ENCODE measurements around the gene IREB2.

IREB2 gene

DNA sequence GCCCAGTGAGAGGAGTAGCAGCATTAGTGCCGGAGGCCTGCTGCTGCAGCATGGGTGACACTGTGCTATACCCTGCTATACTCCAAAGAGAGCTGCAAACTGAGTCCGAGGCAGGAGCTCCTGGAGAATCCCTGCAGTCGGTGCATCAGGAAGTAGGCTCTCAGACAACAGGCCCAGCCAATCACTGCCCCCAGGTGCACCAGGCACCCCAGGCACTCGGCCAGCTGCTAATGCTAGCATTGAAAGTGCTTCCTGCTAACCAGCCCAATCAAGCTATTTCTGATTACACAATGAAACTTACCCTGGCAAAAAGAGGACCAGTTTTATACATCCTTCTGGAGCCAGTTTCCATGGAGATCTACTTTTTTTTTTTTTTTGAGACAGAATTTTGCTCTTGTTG is 45.6 kb upstream of the IREB2 start:
- Histone ChIP-seq H2BK12ac (ENCODE audit: low read length in 2 of 2) (no peak overlapping the region), H3K23ac (ENCODE audit: low read length in 2 of 2) (no peak overlapping the region), H3K79me1 (replicated peaks; ENCODE audit: low read length, poor library complexity, severe bottlenecking) (no peaks in the 10 kb centered on the region), H3K14ac (ENCODE audit: low read length in 2 of 2) (no peak overlapping the region), H3K4me2 (ENCODE audit: low read length, poor library complexity, severe bottlenecking) (no peak overlapping the region), H2AK5ac (ENCODE audit: low read length, severe bottlenecking) (no peak overlapping the region), H3K4me3 (ENCODE audit: insufficient read depth in 1 of 2, low read depth in 1 of 2, low read length in 2 of 2) (no peak overlapping the region), H3K9ac (ENCODE audit: low read length) (no peak overlapping the region), H2BK15ac (ENCODE audit: low read depth, poor library complexity, severe bottlenecking) (no peak overlapping the region), H3K4me1 (ENCODE audit: control insufficient read depth, insufficient read depth, low read depth, low read length) (peaks cover 2% of the 10 kb centered on the region), H2AFZ (ENCODE audit: low read depth, low read length) (no peak overlapping the region), H4K91ac (ENCODE audit: low read length) (no peak overlapping the region), H3K36me3 (ENCODE audit: control insufficient read depth in 1 of 2, insufficient read depth in 2 of 2, low read depth in 1 of 2, low read length in 2 of 2) (no peaks in the 10 kb centered on the region), H2BK120ac (ENCODE audit: low read depth, low read length) (no peak overlapping the region), H3K18ac (ENCODE audit: low read depth in 1 of 2, low read length in 2 of 2) (no peak overlapping the region), H3K27me3 (ENCODE audit: control insufficient read depth in 1 of 2, insufficient read depth in 1 of 2, low read length in 2 of 2) (peaks cover 34 to 41% of the 10 kb centered on the region in 2 experiments), H3K27ac (ENCODE audit: low read length, poor library complexity, severe bottlenecking) (no peak overlapping the region), H2BK5ac (ENCODE audit: low read depth, low read length, poor library complexity, severe bottlenecking) (no peak overlapping the region), H4K8ac (ENCODE audit: low read length) (no peak overlapping the region), H3K9me3 (ENCODE audit: control insufficient read depth, low read length) (no peaks in the 10 kb centered on the region), H3K4ac (ENCODE audit: low read depth in 1 of 2, low read length in 2 of 2) (no peak overlapping the region)
- 79% methylated on average over 4 of the region's 4 CpGs for WGBS
- no peak for DNase-seq

DNA sequence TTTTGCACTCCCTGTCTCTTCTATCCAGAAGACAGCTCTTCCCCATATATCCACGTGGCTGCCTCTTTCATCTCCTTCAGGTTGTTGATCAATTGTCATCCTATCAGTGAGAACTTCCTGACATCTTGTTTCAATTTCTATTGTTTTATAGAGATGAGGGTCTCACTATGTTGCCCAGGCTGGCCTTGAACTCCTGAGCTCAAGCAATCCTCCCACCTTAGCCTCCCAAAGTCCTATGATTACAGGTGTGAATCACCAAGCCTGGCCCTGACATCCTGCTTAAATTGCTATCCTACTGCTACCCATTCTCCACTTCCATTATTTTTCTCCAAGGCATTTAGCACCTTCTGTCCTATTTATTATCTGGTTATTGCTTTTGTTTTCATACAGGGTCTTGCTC is 44.9 kb upstream of the IREB2 start:
- Histone ChIP-seq H3K4ac (ENCODE audit: low read depth in 1 of 2, low read length in 2 of 2) (no peak overlapping the region), H3K27me3 (ENCODE audit: control insufficient read depth in 1 of 2, insufficient read depth in 1 of 2, low read length in 2 of 2) (peaks cover 31 to 39% of the 10 kb centered on the region in 2 experiments), H4K8ac (ENCODE audit: low read length) (no peak overlapping the region), H2BK5ac (ENCODE audit: low read depth, low read length, poor library complexity, severe bottlenecking) (no peak overlapping the region), H3K36me3 (ENCODE audit: control insufficient read depth in 1 of 2, insufficient read depth in 2 of 2, low read depth in 1 of 2, low read length in 2 of 2) (no peaks in the 10 kb centered on the region), H3K27ac (ENCODE audit: low read length, poor library complexity, severe bottlenecking) (no peak overlapping the region), H4K91ac (ENCODE audit: low read length) (no peak overlapping the region), H3K14ac (ENCODE audit: low read length in 2 of 2) (no peak overlapping the region), H3K23ac (ENCODE audit: low read length in 2 of 2) (no peak overlapping the region), H3K4me1 (ENCODE audit: control insufficient read depth, insufficient read depth, low read depth, low read length) (peaks cover 2% of the 10 kb centered on the region), H3K4me3 (ENCODE audit: insufficient read depth in 1 of 2, low read depth in 1 of 2, low read length in 2 of 2) (no peak overlapping the region), H2AFZ (ENCODE audit: low read depth, low read length) (no peak overlapping the region), H3K18ac (ENCODE audit: low read depth in 1 of 2, low read length in 2 of 2) (no peak overlapping the region), H3K9me3 (ENCODE audit: control insufficient read depth, low read length) (no peaks in the 10 kb centered on the region), H2BK120ac (ENCODE audit: low read depth, low read length) (no peak overlapping the region), H2BK15ac (ENCODE audit: low read depth, poor library complexity, severe bottlenecking) (no peak overlapping the region), H3K4me2 (ENCODE audit: low read length, poor library complexity, severe bottlenecking) (no peak overlapping the region), H3K9ac (ENCODE audit: low read length) (no peak overlapping the region), H3K79me1 (replicated peaks; ENCODE audit: low read length, poor library complexity, severe bottlenecking) (no peaks in the 10 kb centered on the region), H2AK5ac (ENCODE audit: low read length, severe bottlenecking) (no peak overlapping the region), H2BK12ac (ENCODE audit: low read length in 2 of 2) (no peak overlapping the region)
- WGBS: 86% methylated on average over 1 of the region's 1 CpG
- no peak for DNase-seq

DNA sequence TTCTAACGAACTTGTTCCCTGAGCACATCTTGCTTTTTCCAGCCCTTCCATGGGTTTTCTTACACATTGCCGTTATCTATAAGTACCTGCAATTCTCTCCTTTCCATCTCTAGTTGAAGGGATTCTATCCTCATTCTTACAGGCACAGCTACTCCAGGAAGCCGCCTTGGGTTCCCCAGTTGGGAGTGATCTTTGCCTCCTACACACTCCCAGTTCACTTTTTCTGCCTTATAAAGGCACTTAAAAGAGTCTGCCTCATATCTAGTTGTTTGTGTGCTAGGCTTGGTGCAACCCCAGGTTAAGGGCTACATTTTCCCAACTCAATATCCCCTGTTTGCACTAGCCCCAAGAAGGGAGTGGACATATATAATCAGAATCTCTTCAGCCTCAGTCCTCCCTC is 44.0 kb upstream of the IREB2 start:
- no peaks in the 10 kb centered on the region for H3K9me3 ChIP-seq (ENCODE audit: control insufficient read depth, low read length)
- WGBS: 67% methylated on average over 3 of the region's 3 CpGs

DNA sequence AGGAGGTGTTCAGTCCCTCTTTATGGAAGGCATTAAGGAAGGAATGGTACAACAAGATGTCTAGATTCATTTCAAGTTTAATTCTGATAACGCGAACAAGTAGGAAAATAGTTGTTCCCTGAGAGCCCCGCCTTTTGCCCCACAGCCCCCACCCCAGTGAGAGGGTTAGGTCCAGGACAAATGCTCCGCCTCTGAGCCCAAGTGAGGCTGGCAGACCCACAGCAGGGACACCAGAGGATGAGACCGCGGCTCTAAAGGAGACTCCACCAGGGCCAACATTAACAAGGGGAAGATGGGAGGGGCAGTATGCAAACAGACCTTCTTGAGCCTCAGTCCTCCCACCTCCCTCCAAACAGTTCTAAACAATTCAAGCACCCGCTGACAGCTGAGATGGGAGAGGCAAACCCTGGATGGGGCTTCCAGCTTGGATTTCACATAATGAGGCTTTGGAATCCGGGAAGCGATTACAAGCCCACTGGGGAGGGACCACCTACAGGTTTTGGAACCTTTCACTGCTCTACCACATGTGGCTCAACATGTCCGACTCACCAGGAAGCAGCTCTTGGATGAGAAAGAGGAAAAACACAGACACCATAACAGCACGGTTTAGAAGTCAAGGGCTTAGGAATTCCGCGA is 42.9 kb upstream of the IREB2 start:
- Histone ChIP-seq H3K14ac (ENCODE audit: low read length in 2 of 2) (no peak overlapping the region), H4K8ac (ENCODE audit: low read length) (no peak overlapping the region), H2BK12ac (ENCODE audit: low read length in 2 of 2) (no peak overlapping the region), H3K23ac (ENCODE audit: low read length in 2 of 2) (no peak overlapping the region), H3K4me2 (ENCODE audit: low read length, poor library complexity, severe bottlenecking) (no peak overlapping the region), H2BK5ac (ENCODE audit: low read depth, low read length, poor library complexity, severe bottlenecking) (no peak overlapping the region), H3K4me3 (ENCODE audit: insufficient read depth in 1 of 2, low read depth in 1 of 2, low read length in 2 of 2) (no peak overlapping the region), H3K79me1 (replicated peaks; ENCODE audit: low read length, poor library complexity, severe bottlenecking) (no peaks in the 10 kb centered on the region), H3K4ac (ENCODE audit: low read depth in 1 of 2, low read length in 2 of 2) (no peak overlapping the region), H3K9me3 (ENCODE audit: control insufficient read depth, low read length) (no peaks in the 10 kb centered on the region), H2AFZ (ENCODE audit: low read depth, low read length) (no peak overlapping the region), H3K27ac (ENCODE audit: low read length, poor library complexity, severe bottlenecking) (no peak overlapping the region), H3K4me1 (ENCODE audit: control insufficient read depth, insufficient read depth, low read depth, low read length) (peaks cover 2% of the 10 kb centered on the region), H3K27me3 (ENCODE audit: control insufficient read depth in 1 of 2, insufficient read depth in 1 of 2, low read length in 2 of 2) (peaks cover 32 to 46% of the 10 kb centered on the region in 2 experiments), H3K18ac (ENCODE audit: low read depth in 1 of 2, low read length in 2 of 2) (no peak overlapping the region), H3K36me3 (ENCODE audit: control insufficient read depth in 1 of 2, insufficient read depth in 2 of 2, low read depth in 1 of 2, low read length in 2 of 2) (no peaks in the 10 kb centered on the region), H2AK5ac (ENCODE audit: low read length, severe bottlenecking) (no peak overlapping the region), H2BK15ac (ENCODE audit: low read depth, poor library complexity, severe bottlenecking) (no peak overlapping the region), H4K91ac (ENCODE audit: low read length) (no peak overlapping the region), H3K9ac (ENCODE audit: low read length) (no peak overlapping the region), H2BK120ac (ENCODE audit: low read depth, low read length) (no peak overlapping the region)
- no peak for DNase-seq
- WGBS: 55% methylated on average over 13 of the region's 13 CpGs

More for the DNA sequence above, 44.0 kb upstream of the IREB2 start:
- H3K36me3 ChIP-seq (ENCODE audit: control insufficient read depth in 1 of 2, insufficient read depth in 2 of 2, low read depth in 1 of 2, low read length in 2 of 2): no peaks in the 10 kb centered on the region
- H3K4me1 ChIP-seq (ENCODE audit: control insufficient read depth, insufficient read depth, low read depth, low read length): peaks cover 2% of the 10 kb centered on the region
- H2BK15ac ChIP-seq (ENCODE audit: low read depth, poor library complexity, severe bottlenecking): no peak overlapping the region
- no peak overlapping the region for H2AK5ac ChIP-seq (ENCODE audit: low read length, severe bottlenecking)
- H3K79me1 ChIP-seq (replicated peaks; ENCODE audit: low read length, poor library complexity, severe bottlenecking): no peaks in the 10 kb centered on the region
- H3K27ac ChIP-seq (ENCODE audit: low read length, poor library complexity, severe bottlenecking): no peak overlapping the region
- H3K23ac ChIP-seq (ENCODE audit: low read length in 2 of 2): no peak overlapping the region
- no peak overlapping the region for H2BK12ac ChIP-seq (ENCODE audit: low read length in 2 of 2)
- no peak overlapping the region for H3K4ac ChIP-seq (ENCODE audit: low read depth in 1 of 2, low read length in 2 of 2)
- no peak overlapping the region for H3K14ac ChIP-seq (ENCODE audit: low read length in 2 of 2)
- no peak overlapping the region for H3K4me2 ChIP-seq (ENCODE audit: low read length, poor library complexity, severe bottlenecking)
- H3K4me3 ChIP-seq (ENCODE audit: insufficient read depth in 1 of 2, low read depth in 1 of 2, low read length in 2 of 2): no peak overlapping the region
- H3K18ac ChIP-seq (ENCODE audit: low read depth in 1 of 2, low read length in 2 of 2): no peak overlapping the region
- H2BK120ac ChIP-seq (ENCODE audit: low read depth, low read length): no peak overlapping the region
- no peak overlapping the region for H4K91ac ChIP-seq (ENCODE audit: low read length)
- H4K8ac ChIP-seq (ENCODE audit: low read length): no peak overlapping the region
- DNase-seq: no peak
- no peak overlapping the region for H2BK5ac ChIP-seq (ENCODE audit: low read depth, low read length, poor library complexity, severe bottlenecking)
- H3K27me3 ChIP-seq (ENCODE audit: control insufficient read depth in 1 of 2, insufficient read depth in 1 of 2, low read length in 2 of 2): peaks cover 34 to 37% of the 10 kb centered on the region in 2 experiments
- no peak overlapping the region for H3K9ac ChIP-seq (ENCODE audit: low read length)
- no peak overlapping the region for H2AFZ ChIP-seq (ENCODE audit: low read depth, low read length)
